Coronary artery (tissue), 2 donors: ENCODE data around the gene APLF.

Experiments
- DNase-seq: peaks from one replicate; pipeline ENCODE4 v3.0.0-alpha.2; 2017; ENCODE audit warnings: low spot score
- H3K27ac ChIP-seq, 2 donors: fragments of 200-600 bp; sonication (generic); one replicate each; pipeline ENCODE4 v1.5.1; 2016 to 2019
- H3K4me3 ChIP-seq: fragments of 200-600 bp; sonication (generic); 2 replicates; pipeline ENCODE4 v1.5.1; 2016; ENCODE audit warnings: mild to moderate bottlenecking, moderate library complexity
- CTCF ChIP-seq: fragments of 200-600 bp; sonication (generic); IDR thresholded peaks from one replicate; pipeline ENCODE4 v1.5.1; 2019; ENCODE audit warnings: antibody characterized with exemption

Gene APLF

GRCh38 chr2:68499133-68499532, 31.7 kb downstream of the APLF start:
- Histone ChIP-seq H3K4me3 (no peak overlapping the region), H3K27ac (no peak overlapping the region)
- DNase-seq, result no peak
- no peak for TF ChIP-seq CTCF

- no peak overlapping the region for H3K4me3 ChIP-seq
Measured at GRCh38 chr2:68500649-68501048, 33.3 kb downstream of the APLF start.

GRCh38 chr2:68501768-68502167, 34.4 kb downstream of the APLF start:
- no peak for DNase-seq
- H3K27ac ChIP-seq, result no peak overlapping the region

More at GRCh38 chr2:68500649-68501048, 33.3 kb downstream of the APLF start:
- no peak overlapping the region for H3K27ac ChIP-seq
- no peak for TF ChIP-seq CTCF
- no peak for DNase-seq

GRCh38 chr2:68505603-68506159, 38.3 kb downstream of the APLF start:
- no peak for TF ChIP-seq CTCF
- Histone ChIP-seq H3K27ac (no peak overlapping the region), H3K4me3 (no peak overlapping the region)
- no peak for DNase-seq

More at GRCh38 chr2:68501768-68502167, 34.4 kb downstream of the APLF start:
- no peak overlapping the region for H3K4me3 ChIP-seq
- no peak for TF ChIP-seq CTCF

GRCh38 chr2:68506170-68506569, 38.8 kb downstream of the APLF start:
- Histone ChIP-seq H3K27ac (no peak overlapping the region), H3K4me3 (no peak overlapping the region)
- no peak for DNase-seq
- TF ChIP-seq CTCF, result no peak

- DNase-seq, result no peak
- H3K4me3 ChIP-seq, result no peak overlapping the region
- TF ChIP-seq CTCF, result no peak
- no peak overlapping the region for H3K27ac ChIP-seq
Measured at GRCh38 chr2:68512326-68512725, 44.9 kb downstream of the APLF start.

GRCh38 chr2:68512966-68513365, 45.6 kb downstream of the APLF start:
- no peak overlapping the region for H3K27ac ChIP-seq
- DNase-seq, result no peak
- no peak overlapping the region for H3K4me3 ChIP-seq
- TF ChIP-seq CTCF, result no peak
